HG02642 (cell line): Measurements from ENCODE around the gene CAPN6.

Source experiments
- ATAC-seq: cut with Tn5 transposase; IDR thresholded peaks from one replicate; pipeline ENCODE4 v1.9.1; 2021; ENCODE audit warnings: mild to moderate bottlenecking; ENCODE audit not compliant: unreplicated experiment, poor library complexity

CAPN6 gene, protein sequence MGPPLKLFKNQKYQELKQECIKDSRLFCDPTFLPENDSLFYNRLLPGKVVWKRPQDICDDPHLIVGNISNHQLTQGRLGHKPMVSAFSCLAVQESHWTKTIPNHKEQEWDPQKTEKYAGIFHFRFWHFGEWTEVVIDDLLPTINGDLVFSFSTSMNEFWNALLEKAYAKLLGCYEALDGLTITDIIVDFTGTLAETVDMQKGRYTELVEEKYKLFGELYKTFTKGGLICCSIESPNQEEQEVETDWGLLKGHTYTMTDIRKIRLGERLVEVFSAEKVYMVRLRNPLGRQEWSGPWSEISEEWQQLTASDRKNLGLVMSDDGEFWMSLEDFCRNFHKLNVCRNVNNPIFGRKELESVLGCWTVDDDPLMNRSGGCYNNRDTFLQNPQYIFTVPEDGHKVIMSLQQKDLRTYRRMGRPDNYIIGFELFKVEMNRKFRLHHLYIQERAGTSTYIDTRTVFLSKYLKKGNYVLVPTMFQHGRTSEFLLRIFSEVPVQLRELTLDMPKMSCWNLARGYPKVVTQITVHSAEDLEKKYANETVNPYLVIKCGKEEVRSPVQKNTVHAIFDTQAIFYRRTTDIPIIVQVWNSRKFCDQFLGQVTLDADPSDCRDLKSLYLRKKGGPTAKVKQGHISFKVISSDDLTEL

DNA sequence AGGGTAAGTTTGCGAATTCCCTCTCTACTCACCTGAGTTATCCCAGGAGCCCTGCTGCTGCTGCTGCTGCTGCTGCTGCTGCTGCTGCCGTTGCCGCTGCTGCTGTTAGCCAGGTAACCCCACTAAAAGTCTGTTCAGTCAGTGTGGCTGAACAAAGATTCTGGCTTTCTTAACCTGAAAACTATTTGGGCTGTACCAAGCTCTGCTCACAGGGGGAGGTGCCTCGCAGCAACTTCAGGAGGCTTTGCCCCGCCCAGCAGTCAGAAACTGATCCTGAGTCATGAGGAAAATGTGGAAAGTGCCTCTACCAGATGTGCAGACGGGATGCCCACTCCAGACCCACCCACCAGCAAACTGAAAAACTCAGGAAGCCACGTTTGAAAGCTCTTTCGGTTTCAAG is at the start of gene CAPN6:
Gene CAPN6, minus strand, starts transcription at position 145 of the 400 bp plus-strand sequence. CDS start 6,547 bp downstream, outside the sequence.
- ATAC-seq = no peak

DNA sequence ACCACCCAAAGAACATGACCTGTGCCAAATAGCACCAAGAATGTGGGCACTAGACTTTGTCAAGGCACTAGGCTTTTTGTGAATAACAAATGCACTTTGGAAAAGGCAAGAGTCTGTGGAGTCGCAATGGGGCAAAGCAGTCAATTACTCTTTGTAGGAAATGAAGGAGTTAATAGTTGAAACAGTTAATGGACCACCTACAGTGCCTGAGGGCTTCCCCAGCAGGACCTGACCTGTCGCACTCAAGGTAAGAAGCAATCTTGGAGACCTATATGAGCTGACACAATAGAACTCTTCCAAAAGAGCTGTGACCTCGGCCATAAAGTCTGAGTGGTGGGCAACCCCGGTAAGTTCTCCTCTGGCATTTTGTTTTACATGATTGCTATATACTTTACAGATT is 49.2 kb upstream of the CAPN6 start:
- ATAC-seq = no peak

DNA sequence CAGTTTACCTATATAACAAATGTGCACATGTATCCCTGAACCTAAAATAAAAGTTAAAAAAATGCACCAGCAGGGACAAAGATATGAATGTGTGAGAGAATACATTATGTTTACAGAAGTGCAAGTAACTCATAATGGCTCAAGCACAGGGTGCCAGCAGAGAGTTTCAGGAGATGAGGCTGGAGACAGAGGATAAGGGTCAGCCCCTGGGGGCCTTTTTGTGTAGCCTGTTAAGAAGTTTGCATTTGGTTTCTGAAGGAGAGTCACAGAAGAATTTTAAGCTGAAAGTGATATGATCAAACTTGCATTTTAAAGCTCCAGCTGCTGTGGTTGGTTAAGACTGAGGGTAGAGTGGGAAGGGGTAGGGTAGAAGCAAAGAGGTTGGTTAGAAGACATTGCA is 48.6 kb upstream of the CAPN6 start:
- ATAC-seq = no peak

DNA sequence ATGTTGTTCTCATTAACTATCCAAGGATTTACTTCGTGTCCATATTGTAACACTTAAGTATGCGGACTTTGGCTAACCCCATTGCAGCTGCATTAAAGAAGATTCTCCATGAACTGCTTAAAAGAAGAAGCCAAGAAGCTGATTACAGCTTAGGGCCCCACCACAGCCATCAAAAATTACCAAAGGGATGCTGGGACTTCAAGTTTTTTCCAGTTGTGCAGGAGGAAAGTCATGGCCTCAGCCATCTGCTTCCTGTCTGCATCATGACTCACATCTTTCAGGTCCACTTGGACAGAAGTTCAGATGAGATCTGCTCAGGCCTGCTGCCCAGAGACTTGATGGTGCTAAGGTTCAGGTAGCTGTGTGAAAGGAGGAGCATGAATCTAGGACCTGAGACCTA is 38.8 kb upstream of the CAPN6 start:
- ATAC-seq = no peak

DNA sequence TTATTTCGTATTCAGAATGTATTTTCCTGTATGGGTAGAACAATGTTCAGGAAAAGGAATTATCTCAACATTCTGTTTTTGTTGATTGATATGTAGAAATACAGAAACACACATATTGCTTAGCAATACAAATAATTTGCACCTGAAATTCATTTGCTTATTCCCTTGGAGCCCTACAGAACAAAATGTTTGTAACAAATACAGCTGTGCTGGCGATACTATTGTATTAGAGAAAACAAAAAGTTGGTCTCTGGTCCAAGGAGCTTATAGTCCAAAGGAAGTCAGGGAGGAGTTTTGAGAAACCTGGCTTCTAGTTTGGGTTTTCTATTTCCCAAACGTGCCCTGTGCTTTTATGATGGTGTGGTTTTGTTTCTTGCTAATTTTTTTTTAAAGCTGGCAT is 37.8 kb upstream of the CAPN6 start:
- ATAC-seq = no peak

DNA sequence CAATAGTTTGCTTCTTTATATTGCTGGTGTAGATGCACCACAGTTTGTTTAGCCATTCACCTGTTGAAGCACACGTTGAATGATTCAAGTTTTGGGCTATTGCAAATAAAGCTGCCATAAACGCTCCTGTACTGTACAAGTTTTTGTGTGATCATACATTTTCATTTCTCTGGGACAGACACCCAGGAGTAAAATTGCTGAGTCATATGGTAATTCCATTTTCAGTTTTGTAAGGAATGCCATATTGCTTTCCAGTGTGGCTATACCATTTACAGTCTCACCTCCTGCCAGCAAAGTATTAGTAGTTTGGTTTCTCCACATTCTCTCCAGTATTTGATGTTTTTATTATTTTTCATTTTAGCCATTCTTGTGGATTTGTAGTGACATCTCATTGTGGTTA is 32.0 kb upstream of the CAPN6 start:
- no peak for ATAC-seq

DNA sequence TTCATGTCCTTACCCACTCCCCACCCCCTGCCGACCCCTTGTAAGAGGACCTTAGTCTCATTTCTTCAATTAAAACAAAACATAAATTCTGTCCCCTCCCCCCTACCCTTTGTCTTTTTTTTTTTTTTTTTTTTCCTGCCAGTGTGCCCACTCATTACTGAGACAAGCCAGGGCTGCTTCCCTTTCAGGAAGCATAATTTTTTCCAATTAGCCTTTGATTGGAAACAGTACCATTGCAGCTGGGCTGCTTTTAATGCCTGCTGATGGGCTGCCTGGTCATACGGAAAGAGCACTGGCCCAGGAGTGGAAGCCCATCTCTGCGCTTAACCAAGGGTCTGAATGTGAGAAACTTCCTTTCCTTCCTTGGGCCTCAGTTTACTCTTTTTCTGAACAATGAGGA is 18.6 kb upstream of the CAPN6 start:
- no peak for ATAC-seq

GRCh38 chrX:111284631-111285293 is 14.5 kb upstream of the CAPN6 start:
- ATAC-seq = no peak

- no peak for ATAC-seq
These were observed 13.2 kb upstream of the CAPN6 start for GRCh38 chrX:111283446-111283845.

GRCh38 chrX:111282991-111283390 is 12.7 kb upstream of the CAPN6 start:
- no peak for ATAC-seq

- no peak for ATAC-seq
These were observed 11.9 kb upstream of the CAPN6 start for GRCh38 chrX:111282139-111282538.

GRCh38 chrX:111268506-111268905 is 1.8 kb downstream of the CAPN6 start:
- ATAC-seq = no peak

DNA sequence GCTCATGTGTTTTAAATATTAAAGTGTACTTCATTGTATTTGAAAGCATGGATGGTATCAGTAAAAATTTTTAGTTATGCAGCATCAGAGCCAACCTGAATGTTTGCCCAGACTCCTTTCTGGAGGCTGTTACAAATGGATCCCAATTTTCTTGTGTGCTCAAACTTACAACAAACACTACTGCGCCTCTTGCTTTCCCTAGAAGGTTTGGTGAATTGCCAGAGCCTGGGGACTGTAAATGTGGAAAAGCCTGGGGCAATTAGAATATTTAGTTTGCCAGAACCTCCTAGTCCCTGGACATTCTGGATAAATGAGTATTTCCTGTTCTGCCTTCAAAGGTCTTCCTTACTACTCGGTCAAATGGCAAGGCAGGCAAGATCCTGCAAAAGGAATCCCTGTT is 4.8 kb downstream of the CAPN6 start:
- ATAC-seq = no peak

DNA sequence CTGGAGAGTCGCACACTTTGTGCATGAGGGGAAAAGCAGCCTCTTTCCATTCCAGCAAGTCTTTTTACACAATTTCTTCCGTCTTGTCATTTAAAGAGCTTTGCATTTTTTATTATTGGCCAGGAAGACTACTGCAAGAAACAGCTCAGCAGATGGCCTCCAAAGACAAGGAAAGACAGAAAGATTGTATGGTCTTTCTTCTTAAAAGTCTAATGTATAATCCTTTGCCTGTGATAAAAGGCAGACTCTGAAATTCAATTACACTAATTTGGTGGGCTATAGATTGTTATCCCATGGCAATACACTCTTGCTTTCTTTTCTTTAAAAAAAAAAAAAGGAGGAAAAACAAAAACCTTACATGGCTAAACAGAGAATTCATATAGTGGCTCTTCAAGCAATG is 5.9 kb downstream of the CAPN6 start:
- no peak for ATAC-seq

DNA sequence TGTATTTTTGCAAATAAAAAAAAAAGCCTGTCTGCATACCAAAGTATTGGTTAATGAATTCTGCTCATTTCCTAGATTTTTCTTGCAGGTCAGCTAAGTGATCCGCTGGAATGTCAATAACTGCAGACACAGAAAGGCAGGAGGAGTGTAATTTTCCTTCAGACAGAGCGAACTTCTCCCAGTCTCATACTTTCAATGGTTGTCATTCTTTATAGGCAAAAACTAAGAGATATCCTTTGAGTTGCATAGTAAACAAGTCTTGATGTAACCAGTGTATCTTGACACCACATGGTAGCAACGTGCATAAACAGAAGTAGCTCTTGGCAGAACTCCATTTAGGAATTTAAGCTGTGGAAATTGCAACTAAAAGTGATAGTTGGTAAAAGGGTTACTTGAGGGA is 8.2 kb downstream of the CAPN6 start:
- no peak for ATAC-seq

DNA sequence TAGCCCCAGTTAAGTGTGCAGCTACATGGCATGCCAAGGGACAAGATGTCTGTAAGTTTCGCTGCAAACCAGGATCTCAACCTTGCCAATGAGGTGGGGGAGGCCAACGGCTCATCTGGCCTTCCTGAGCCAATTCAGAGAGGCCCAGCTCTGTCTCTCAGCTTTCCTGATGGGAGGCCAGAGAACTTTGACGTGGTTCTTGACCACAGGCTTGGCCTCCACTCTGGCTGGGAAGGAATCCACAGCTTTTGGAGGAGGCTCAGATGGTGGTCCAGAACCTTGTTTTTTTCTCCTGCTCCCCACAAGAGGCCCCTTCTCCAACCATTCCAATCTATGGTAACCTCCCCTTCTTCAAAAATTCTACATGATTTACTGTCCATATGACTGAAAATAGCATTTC is 9.8 kb downstream of the CAPN6 start:
- ATAC-seq = no peak

- ATAC-seq = no peak
These were observed 10.7 kb downstream of the CAPN6 start for GRCh38 chrX:111259559-111259958.

DNA sequence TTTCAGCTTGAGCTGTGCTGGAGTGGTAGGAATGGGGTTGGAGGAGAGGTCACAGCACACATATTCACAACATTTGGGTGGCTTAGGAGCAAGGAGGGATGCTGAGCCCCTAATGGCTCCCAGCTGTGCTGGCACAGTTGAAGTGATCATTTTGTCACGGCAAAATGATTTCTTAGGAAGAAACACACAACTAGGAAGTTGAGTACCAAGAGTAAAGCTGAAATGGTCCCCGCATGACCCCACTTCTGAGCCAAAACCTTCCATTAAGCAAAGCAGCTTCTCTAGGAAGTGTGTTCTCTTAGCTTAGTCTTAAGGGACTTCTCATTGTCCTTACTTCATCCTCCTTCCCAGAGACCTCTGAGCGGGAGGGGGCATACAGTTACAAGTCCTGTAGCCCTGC is 12.6 kb downstream of the CAPN6 start:
- ATAC-seq = no peak

GRCh38 chrX:111254896-111255693 is 15.2 kb downstream of the CAPN6 start:
- ATAC-seq = no peak

DNA sequence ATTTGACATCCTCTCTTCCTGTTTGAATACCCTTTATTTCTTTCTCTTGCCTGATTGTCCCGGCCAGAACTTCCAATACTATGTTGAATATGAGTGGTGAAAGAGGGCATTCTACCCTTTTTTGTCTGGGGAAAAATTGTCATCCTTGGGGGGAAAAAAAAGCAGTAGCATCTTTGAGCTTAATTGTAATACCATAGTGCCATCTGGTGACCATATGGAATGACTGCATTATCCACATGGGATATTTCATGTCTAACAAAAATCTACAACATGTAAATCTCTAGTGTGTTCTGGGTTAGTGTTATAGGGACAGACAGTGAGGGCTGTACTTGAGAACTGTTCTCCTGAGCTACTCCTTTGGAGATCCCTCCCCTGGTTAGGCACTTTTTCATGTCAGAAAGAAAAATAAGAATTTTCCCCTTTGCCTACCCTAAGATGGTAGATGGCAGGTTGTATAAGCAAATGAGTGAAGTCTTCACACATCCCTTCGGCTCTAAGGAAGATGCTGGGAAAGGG is 26.0 kb downstream of the CAPN6 start:
- no peak for ATAC-seq
